ENCODE results near the gene CXCL1. TPM values are rescaled to one million over a fixed set of nuclear protein-coding genes. Genes with fewer than 3 reads are reported as not detected.

Gene CXCL1
- total RNA-seq, 1 donor, result 134 TPM

GRCh38 chr4:73856518-73856917, 12.7 kb upstream of the CXCL1 start:
- no peak overlapping the region for H3K4me3 ChIP-seq (ENCODE audit: low read depth, low read length)
- peak; percentile 61 for DNase-seq (ENCODE audit: low read depth)
- TF ChIP-seq CTCF (IDR thresholded peaks at IDR 0.05; ENCODE audit: insufficient read depth, low read depth, low read length), result no peak

- DNase-seq (ENCODE audit: low read depth), result peak; percentile 95
- TF ChIP-seq CTCF (IDR thresholded peaks at IDR 0.05; ENCODE audit: insufficient read depth, low read depth, low read length), result no peak
- H3K4me3 ChIP-seq (ENCODE audit: low read depth, low read length), result no peak overlapping the region
These were observed 9.5 kb upstream of the CXCL1 start for GRCh38 chr4:73859614-73860088.

- DNase-seq (ENCODE audit: low read depth), result no peak
- no peak for TF ChIP-seq CTCF (IDR thresholded peaks at IDR 0.05; ENCODE audit: insufficient read depth, low read depth, low read length)
These were observed 9.0 kb upstream of the CXCL1 start for GRCh38 chr4:73860181-73860580.

GRCh38 chr4:73860917-73861316, 8.3 kb upstream of the CXCL1 start:
- no peak overlapping the region for H3K4me3 ChIP-seq (ENCODE audit: low read depth, low read length)
- no peak for DNase-seq (ENCODE audit: low read depth)
- TF ChIP-seq CTCF (IDR thresholded peaks at IDR 0.05; ENCODE audit: insufficient read depth, low read depth, low read length), result no peak

More at GRCh38 chr4:73860181-73860580, 9.0 kb upstream of the CXCL1 start:
- H3K4me3 ChIP-seq (ENCODE audit: low read depth, low read length), result no peak overlapping the region

- peak; percentile 65 for DNase-seq (ENCODE audit: low read depth)
- H3K4me3 ChIP-seq (ENCODE audit: low read depth, low read length), result no peak overlapping the region
- no peak for TF ChIP-seq CTCF (IDR thresholded peaks at IDR 0.05; ENCODE audit: insufficient read depth, low read depth, low read length)
These were observed 6.9 kb upstream of the CXCL1 start for GRCh38 chr4:73862322-73862721.

- DNase-seq (ENCODE audit: low read depth), result no peak
- peak; percentile 31 for TF ChIP-seq CTCF (IDR thresholded peaks at IDR 0.05; ENCODE audit: insufficient read depth, low read depth, low read length)
- H3K4me3 ChIP-seq (ENCODE audit: low read depth, low read length), result no peak overlapping the region
These were observed 4.8 kb upstream of the CXCL1 start for GRCh38 chr4:73864365-73864764.

- no peak for DNase-seq (ENCODE audit: low read depth)
- no peak for TF ChIP-seq CTCF (IDR thresholded peaks at IDR 0.05; ENCODE audit: insufficient read depth, low read depth, low read length)
- no peak overlapping the region for H3K4me3 ChIP-seq (ENCODE audit: low read depth, low read length)
These were observed 4.2 kb upstream of the CXCL1 start for GRCh38 chr4:73864961-73865360.
